IPS-18c (cell line): ENCODE data around the gene DLG2.
"Not testable (repeated sequence)": the region's sequence is repeated elsewhere in the genome, so short reads cannot be mapped to it uniquely, and the experiment has no call there.

ENCODE experiments used
- H3K4me3 ChIP-seq: 2 replicates; pipeline ENCODE4 v1.7.0; 2013; ENCODE audit warnings: low read depth, mild to moderate bottlenecking, low read length, moderate library complexity; ENCODE audit not compliant: insufficient read depth
- H3K9me3 ChIP-seq: one replicate; pipeline ENCODE4 v1.6.1; 2013; ENCODE audit warnings: mild to moderate bottlenecking, low read length, moderate library complexity; ENCODE audit not compliant: control insufficient read depth, insufficient read depth

Gene DLG2

DNA sequence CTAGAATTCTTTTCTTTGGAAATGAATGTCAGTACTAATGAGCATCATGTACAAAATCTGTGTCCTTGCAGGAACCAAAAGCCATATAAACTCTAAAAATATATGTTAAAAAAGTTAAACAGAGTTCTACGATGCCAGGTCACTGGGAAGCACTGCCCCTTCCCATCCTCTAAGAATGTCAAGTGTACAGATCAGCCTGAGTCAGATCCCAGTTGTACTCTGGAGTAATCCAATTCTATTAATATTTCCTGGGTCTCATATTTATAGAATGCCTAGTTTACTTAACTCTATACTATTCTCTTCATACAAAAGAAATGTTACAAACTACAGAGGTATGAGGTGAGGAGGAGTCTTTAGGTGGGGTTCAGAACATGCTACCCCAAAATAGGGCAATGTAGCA is 460.1 kb downstream of the DLG2 start:
- Histone ChIP-seq H3K4me3 (no peak overlapping the region), H3K9me3 (no peaks in the 10 kb centered on the region)

DNA sequence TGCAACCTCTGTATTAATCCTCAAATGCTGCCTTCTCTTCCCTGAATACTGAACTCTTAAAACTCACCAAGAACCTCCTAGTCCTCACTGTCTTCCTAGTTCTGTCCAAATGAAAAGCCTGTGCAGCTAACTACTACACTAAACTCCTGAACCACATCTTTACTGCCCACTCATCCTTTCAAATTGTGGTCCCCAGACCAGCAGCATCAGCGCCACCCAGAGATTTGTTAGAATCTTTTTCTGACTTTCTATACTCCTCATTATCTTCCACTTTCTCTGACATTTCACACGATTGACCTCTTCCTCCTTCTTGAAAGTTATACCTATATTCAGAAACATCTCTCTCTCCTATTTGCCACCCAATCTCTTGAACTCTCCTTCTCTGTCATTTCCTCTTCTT is 461.3 kb downstream of the DLG2 start:
- H3K4me3 ChIP-seq: no peak overlapping the region

DNA sequence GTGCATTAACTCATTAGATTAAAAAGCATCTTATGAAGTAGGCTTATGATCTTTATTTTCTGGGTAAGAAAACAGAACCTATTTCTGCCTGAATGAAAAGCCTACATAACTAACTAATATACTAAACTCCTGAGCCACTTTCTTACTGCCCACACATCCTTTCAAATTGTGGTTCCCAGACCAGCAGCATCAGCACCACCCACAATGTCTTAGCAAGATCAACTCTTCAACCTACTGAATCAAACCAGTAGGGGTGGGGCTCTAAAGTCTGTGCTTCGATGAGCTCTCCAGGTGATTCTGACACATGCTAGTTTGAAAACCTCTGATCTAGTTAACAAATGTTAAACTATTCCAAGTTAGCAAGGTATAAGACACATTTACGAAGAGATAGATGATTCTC is 462.4 kb downstream of the DLG2 start:
- H3K4me3 ChIP-seq: no peak overlapping the region
- no peaks in the 10 kb centered on the region for H3K9me3 ChIP-seq

More for the DNA sequence above, 461.3 kb downstream of the DLG2 start:
- no peaks in the 10 kb centered on the region for H3K9me3 ChIP-seq

DNA sequence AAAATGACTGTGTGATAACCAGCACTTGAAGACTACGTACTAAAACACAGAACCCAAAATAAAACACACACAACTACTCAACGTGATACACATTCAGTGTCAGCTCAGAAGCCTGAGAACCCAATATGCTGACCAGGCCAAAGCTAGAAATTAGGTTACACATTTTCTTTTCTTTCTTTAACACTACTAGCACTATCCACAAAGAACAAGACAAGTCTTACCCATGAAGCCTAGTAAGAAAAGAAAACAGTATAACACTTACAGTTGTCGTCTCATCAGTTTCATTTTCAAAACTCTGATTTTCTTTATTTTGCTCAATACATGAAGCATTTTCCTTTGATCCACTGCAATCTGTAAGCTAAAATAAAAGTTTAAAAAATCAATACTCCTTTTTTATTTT is 472.9 kb downstream of the DLG2 start:
- no peaks in the 10 kb centered on the region for H3K9me3 ChIP-seq
- H3K4me3 ChIP-seq: no peak overlapping the region

DNA sequence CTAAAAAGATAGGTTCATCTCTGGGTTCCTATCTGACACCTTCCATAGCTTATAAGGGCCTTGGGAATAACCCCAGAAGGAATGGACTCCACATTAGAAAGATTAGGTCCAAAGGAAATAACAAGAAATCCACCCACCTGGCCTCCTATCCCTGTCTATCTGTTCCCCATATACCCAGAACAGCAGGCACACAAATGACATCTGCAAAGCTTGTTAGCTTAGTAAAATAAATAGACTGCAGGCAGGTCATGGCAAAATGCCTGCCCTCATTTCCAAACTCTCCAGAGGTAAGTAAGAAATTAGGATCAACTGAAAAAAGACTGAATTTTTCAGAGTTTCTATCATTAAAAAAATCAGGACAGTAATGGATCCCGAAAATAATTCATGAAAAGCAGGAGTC is 489.5 kb downstream of the DLG2 start:
- Histone ChIP-seq H3K4me3 (no peak overlapping the region), H3K9me3 (no peaks in the 10 kb centered on the region)

DNA sequence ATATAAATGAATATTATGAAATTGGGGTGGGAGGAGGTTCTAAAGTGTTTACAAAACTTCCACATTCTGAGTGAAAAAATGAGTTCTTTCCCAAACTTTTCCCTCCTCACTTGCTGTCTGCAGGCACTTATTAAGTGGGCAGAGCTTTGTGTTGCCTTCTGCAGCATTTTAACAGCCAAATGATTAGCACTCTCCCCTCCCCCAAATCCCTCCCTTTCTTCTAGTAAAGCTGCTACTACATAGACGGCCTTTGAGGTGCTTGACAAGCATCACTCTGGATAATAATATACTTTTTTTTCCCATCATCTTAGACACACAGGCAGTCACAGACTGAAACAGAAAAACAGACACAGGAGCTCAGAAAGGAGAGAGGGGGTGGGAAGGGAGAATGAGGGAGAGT is 493.5 kb downstream of the DLG2 start:
- no peak overlapping the region for H3K4me3 ChIP-seq
- H3K9me3 ChIP-seq: no peaks in the 10 kb centered on the region

DNA sequence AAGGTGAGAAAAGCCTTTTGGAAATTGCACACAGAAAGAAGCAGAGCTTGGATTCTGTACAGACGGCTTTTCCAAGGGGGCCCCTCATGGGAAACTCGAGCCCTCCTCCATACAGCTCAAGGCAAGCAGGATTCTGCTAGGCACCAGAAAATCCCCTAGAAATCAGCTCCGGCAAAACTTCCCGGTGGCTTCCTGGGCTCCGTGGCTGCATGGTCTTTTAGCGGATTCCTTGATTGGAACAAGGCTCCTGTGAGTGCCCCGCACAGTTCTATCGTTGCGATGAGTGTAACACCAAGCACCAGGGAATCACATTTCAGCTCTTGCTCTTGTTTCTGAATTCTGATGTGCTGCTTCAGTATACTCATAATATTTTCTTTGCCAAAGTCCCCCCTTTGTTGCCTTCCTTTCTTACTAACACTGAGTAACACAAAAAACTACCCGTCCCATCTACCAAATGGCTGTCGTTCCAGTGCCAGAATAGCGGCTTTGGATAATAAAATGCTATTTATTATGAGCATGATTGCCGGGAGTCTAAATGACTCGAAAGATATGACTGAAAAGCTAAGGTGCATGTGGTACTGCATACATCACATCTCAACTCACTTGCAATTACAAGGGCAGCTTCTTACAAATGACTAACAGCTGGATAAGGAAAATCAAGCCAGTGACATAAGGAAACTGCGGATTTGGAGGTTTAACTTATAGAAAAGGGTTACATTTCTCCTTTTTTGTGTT is 494.1 kb downstream of the DLG2 start:
- no peaks in the 10 kb centered on the region for H3K9me3 ChIP-seq
- H3K4me3 ChIP-seq: no peak overlapping the region

DNA sequence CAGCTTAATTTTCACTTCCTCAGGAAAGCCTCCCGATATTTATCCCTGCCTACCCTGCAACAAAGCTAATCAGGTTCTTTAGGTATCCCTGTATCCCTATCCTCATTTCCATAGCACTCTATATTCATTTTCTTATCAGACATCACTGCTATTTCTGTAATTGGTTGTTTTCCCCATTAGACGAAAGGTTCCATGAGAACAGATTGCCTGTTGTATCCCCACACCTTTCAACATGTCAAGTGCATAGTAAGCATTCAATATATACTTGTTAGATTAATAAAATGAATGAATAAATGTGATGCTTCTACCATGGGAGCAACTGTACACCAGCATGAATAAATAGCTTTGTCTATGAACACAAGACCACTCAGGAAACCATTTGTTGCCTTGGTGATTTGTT is 499.8 kb downstream of the DLG2 start:
- no peaks in the 10 kb centered on the region for H3K9me3 ChIP-seq

DNA sequence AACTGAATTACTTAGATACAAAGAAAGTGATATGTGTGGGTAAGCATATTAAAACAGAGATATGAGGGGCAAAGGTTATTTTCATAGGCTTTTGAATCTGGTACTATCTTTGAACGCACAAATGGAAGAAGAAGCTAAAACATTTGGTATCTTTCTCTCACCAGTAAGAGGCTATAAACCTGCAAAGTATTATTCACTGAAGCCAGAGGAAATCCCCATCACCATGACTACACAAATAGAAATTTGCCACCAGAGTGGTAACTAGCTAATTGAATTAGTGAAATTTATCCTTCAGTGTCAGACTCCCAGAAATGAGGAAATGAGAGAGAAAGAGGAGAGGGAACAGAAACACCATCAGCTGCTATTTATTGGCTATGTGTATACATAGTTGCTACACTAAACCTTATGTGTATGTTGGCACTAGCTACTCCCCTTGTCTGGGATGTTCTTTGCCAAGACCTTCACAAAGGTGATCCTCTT is 503.4 kb downstream of the DLG2 start:
- no peak overlapping the region for H3K4me3 ChIP-seq
- no peaks in the 10 kb centered on the region for H3K9me3 ChIP-seq

More for the DNA sequence above, 499.8 kb downstream of the DLG2 start:
- H3K4me3 ChIP-seq: no peak overlapping the region

DNA sequence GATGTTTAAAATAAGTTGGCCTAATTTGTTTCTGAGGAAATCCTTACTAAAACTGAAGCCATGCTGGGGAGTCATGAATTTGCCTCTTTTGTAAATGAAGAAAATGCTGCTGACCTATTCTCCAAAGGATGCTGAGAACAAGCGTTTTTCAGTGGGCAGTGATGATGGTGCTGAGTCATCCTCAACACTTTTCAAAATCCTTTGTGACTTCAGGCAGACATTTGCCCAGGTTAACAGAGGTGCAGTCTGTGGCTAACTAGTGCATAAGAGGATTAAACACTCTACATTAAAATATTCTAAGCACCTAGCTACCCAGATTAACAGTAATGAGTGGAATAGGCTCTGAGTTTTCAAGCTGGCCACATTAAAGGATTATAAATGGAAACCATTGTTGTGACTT is 509.0 kb downstream of the DLG2 start:
- Histone ChIP-seq H3K4me3 (no peak overlapping the region), H3K9me3 (no peaks in the 10 kb centered on the region)

DNA sequence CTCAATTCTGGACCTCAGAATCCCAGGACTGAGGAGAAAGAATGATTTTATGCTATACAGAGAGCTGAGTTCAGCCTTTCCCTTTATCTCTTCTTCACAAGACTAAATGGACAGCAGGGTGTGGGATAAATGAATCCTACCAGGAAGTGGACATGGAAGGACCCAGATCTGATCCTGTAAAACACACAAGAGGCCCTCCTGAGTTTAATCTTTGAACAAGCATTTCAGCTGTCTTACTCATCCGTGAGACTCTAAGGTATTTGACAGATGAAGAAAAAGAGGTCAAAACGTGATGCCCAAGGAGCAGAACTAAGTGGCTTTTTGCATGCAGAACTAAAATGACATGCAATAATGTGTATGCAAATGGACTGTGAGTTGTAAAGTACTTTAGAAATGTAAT is 511.3 kb downstream of the DLG2 start:
- no peaks in the 10 kb centered on the region for H3K9me3 ChIP-seq
- no peak overlapping the region for H3K4me3 ChIP-seq

DNA sequence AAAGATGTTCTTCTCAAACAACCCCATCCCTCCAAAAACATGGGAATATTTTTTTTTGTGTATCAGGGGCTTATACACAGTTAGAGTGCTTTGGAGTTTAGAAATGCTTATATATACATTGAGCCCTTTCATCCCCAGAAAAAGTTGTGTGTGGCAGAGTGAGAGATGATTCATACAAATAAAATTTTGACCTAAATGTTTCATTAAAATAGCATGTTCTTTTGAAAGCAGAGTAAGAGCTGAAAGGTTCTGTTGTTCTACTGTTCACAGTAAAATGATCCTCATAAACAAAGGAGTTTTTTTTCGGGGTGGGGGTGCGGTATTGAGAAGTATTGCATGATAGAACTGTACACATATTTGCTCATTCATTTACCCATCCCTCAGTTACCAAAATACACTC is 512.4 kb downstream of the DLG2 start:
- Histone ChIP-seq H3K9me3 (no peaks in the 10 kb centered on the region), H3K4me3 (no peak overlapping the region)

DNA sequence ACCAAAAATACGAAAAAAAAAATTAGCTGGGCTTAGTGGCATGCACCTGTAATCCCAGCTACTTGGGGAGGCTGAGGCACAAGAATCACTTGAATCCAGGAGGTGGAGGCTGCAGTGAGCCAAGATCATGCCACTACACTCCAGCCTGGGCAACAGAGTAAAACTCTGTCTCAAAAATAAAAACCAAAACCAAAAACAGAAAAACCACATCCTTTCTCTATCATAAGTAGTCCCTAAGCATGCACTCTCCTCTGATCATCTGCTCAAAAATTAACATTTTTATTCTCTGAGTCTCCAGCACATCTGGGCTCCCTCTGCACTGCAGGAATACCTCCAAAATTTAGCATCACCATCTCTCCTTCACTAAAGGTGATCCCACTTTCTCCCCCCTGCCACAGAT is 516.9 kb downstream of the DLG2 start:
- H3K4me3 ChIP-seq, H3K9me3 ChIP-seq: not testable (repeated sequence)

DNA sequence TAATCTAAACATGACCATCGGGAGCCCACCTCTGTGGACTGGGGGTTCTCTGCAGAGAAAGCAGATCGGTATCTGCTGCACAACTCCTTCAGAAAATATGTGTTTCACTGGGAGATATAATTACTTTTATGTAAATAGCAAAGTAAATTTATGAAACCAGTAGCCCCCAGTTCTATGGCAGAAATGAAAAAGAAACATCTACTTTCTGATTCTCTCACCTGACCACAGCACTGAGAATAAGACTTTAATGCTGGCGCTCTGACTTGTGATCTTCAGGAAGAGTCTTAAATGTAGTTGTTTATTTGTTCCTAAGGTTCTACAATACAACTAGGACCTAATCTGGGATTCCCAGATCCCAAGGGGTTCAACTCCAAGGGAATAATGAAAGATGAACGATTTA is 518.0 kb downstream of the DLG2 start:
- H3K9me3 ChIP-seq: no peaks in the 10 kb centered on the region
- no peak overlapping the region for H3K4me3 ChIP-seq

DNA sequence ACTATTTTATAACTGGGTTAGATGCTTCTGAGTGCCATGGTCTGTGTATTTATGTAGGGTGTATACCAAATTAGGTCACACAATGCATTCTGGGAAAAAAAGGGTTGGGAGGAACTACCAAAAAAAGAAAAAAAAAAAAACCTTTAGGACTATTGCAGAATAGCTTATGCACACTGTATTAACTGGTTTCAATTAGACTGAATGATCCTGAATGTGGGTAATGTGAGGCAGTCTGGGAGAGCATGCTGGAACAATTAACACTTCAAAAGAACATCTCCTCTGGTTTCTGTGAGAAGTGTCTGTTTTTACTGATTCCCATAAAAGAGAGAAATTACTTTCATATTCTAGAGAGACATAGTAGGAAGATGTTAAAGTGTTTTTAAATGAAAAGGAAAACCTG is 521.3 kb downstream of the DLG2 start:
- Histone ChIP-seq H3K9me3 (no peaks in the 10 kb centered on the region), H3K4me3 (no peak overlapping the region)

DNA sequence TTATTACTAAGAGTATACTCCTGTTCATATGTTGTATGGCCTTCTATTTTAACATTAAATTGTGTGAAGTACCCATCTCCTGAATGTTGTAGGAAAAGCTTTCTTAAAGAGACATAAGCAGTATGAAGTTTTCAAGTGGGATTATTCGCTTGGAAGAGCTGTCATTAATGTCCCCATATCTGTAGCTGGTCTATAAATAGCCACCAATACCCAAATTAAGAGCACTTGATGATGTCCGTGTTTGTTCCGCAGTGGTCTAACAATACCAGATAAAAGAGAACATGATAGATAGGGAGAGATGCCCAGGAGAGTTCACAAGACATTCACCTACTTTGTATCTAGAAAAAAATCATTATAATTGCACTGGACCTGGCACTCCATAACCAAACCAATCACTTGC is 527.6 kb downstream of the DLG2 start:
- no peak overlapping the region for H3K4me3 ChIP-seq
- H3K9me3 ChIP-seq: no peaks in the 10 kb centered on the region

DNA sequence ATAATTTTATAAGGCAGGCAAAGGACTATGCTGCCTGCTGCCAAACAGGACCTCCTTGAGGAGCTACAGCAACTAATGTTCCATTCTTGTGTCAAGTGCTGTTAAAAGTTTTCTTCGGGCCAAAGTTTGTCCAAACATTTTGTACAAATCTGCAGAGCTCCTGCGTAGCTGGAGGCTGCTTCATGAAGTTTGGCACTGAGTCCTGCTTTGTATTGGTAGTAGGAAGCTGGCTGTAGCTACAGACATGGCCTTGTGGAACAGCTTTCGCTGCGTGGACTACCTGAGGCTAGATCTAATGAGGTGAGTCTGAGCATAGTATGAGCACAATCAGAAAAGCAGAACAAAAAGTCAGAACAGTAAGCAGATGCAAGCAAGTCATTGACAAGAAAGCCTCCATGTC is 528.1 kb downstream of the DLG2 start:
- no peak overlapping the region for H3K4me3 ChIP-seq
- no peaks in the 10 kb centered on the region for H3K9me3 ChIP-seq

DNA sequence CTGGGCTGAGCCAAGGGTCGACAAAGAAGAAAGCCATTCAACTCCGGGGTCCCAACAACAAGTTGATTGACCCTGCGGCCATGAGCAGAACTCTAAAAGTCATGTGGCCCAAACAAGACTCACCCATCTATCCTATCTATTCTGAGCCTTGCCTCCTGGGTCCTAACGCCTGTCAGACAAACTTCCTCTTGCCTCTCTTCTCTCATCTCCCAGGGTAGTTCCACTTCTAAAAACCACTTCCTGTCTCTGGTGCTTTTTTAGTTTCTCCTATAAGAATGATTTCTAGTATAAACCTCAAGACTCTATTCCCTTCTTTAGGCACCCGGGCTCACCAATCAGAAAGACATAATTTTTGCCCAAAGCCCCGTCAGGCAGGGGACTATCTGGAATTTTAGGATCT is 530.2 kb downstream of the DLG2 start:
- H3K4me3 ChIP-seq: no peak overlapping the region

DNA sequence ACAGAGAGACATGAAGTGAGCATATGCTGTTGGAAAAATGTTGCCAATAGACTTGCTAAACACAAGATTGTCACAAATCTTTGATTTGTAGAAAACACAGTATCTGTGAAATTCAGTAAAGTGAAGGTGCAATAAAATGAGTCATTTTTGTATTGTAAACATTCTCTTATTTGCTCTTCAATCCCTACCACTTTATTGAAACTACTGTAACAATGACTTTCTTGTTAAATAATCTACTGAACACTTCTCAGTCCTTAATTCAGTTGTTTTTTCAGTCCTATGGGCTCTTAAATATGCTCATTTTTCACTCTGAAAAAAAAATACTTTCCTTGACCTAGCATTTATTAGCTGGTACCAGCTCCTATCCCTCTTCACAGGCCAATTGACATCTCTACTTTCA is 531.9 kb downstream of the DLG2 start:
- no peaks in the 10 kb centered on the region for H3K9me3 ChIP-seq
- no peak overlapping the region for H3K4me3 ChIP-seq

More for the DNA sequence above, 530.2 kb downstream of the DLG2 start:
- no peaks in the 10 kb centered on the region for H3K9me3 ChIP-seq
